Natural killer cell (primary cell): ENCODE measurements around the gene FURIN. TPM values are rescaled to one million over a fixed set of nuclear protein-coding genes. Genes with fewer than 3 reads are reported as not detected.
"Not testable (repeated sequence)": the region's sequence is repeated elsewhere in the genome, so short reads cannot be mapped to it uniquely, and the experiment has no call there.

Experiments
- ATAC-seq, 3 donors: fragments of 150-1000 bp in 2 of 3; fragments of 200-7000 bp in 1 of 3; cut with Tn5 transposase; 1 replicate in 1 of 3; 2 replicates in 2 of 3; pipeline ENCODE4 v1.10.0; 2021; ENCODE audit warnings: mild to moderate bottlenecking in 2 of 3, moderate library complexity in 2 of 3
- DNase-seq, 2 donors: peaks; one replicate each; pipeline versions ENCODE4 v3.0.0 to v3.0.0-alpha.2; 2013 to 2021; ENCODE audit warnings: mixed read lengths in 1 of 2
- H3K27ac ChIP-seq: one replicate; pipeline ENCODE4 v1.5.1; 2013; ENCODE audit warnings: mild to moderate bottlenecking, low read length
- H3K27me3 ChIP-seq: one replicate; pipeline ENCODE4 v1.6.1; 2013; ENCODE audit warnings: low read length; ENCODE audit not compliant: control insufficient read depth, insufficient read depth
- H3K36me3 ChIP-seq: one replicate; pipeline ENCODE4 v1.6.1; 2013; ENCODE audit warnings: low read length; ENCODE audit not compliant: control insufficient read depth, insufficient read depth
- H3K4me1 ChIP-seq: one replicate; pipeline ENCODE4 v1.6.1; 2013; ENCODE audit warnings: low read length; ENCODE audit not compliant: control insufficient read depth, insufficient read depth
- H3K4me3 ChIP-seq: one replicate; pipeline ENCODE4 v1.5.1; 2013; ENCODE audit warnings: low read length
- H3K9me3 ChIP-seq: one replicate; pipeline ENCODE4 v1.6.1; 2013; ENCODE audit warnings: low read length; ENCODE audit not compliant: control insufficient read depth, insufficient read depth
- H3K27ac Mint-ChIP-seq, 2 donors: one replicate each; pipeline ENCODE4 v1.8.0; 2022; ENCODE audit warnings: mild to moderate bottlenecking in 2 of 2, mixed read lengths in 2 of 2, moderate library complexity in 1 of 2
- H3K27me3 Mint-ChIP-seq, 2 donors: one replicate each; pipeline ENCODE4 v1.8.0; 2022; ENCODE audit warnings: low read depth in 2 of 2, mixed read lengths in 2 of 2
- H3K36me3 Mint-ChIP-seq: one replicate; pipeline ENCODE4 v1.8.0; 2022; ENCODE audit warnings: mixed read lengths
- H3K4me1 Mint-ChIP-seq, 2 donors: one replicate each; pipeline ENCODE4 v1.8.0; 2022; ENCODE audit warnings: mixed read lengths in 2 of 2
- H3K4me3 Mint-ChIP-seq: one replicate; pipeline ENCODE4 v1.8.0; 2022; ENCODE audit warnings: mild to moderate bottlenecking, moderate library complexity, mixed read lengths
- H3K9me3 Mint-ChIP-seq, 2 donors: one replicate each; pipeline ENCODE4 v1.8.0; 2022; ENCODE audit warnings: mixed read lengths in 2 of 2
- WGBS: methylation state at CpG from one replicate; pipeline ENCODE4 v1.1.7; 2013; ENCODE audit warnings: missing lambda C conversion rate; ENCODE audit not compliant: insufficient coverage; 5-methylcytosine and 5-hydroxymethylcytosine counted together
- intact Hi-C: fragments of 100-400 bp; cut with micrococcal nuclease; formaldehyde crosslinking; loops from one replicate; pipeline ENCODE4 v1.14.2; 2022
- total RNA-seq, 4 donors: library from RNA; stranded (reverse); fragments of 120-200 nt in 1 of 4; gene quantifications; one replicate each; pipeline versions ENCODE4 v1.2.3 to v1.2.4, GENCODE V29; 2013 to 2022
- TF ChIP-seq, protein P1 (sequence below): fragments of 200-600 bp; IDR thresholded peaks from one replicate; pipeline ENCODE4 v1.8.0; 2022; ENCODE audit warnings: antibody characterized with exemption

Gene FURIN
- total RNA-seq, 3 donors from 2014 or later (not counting 1 experiment from before 2014, with no cell fraction given) = 110 to 178 (median 172) TPM

DNA sequence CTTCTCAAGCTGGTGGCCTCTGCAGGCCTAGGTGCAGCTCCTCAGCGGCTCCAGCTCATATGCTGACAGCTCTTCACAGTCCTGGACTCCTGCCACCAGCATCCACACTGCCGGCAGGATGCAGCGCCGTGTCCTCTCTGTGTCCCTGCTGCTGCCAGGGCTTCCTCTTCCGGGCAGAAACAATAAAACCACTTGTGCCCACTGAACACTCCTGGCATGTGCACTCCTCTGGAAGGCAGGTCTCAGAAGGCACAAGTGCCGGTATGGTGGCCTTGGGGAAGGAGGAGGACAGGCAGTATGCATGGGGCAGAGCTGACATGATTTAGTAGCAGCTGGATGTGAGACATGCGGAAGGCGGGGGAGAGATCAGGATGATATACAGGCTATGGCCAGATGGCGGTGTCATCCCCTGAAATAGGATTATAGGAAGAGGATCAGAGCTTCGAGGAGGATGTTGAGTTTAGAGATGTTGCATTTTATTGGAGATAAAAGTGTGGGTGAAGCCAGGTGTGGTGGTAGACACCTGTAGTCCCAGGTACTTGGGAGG is 27.3 kb downstream of the FURIN start:
- no peaks in the 10 kb centered on the region for H3K27me3 Mint-ChIP-seq
- TF ChIP-seq, protein P1, sequence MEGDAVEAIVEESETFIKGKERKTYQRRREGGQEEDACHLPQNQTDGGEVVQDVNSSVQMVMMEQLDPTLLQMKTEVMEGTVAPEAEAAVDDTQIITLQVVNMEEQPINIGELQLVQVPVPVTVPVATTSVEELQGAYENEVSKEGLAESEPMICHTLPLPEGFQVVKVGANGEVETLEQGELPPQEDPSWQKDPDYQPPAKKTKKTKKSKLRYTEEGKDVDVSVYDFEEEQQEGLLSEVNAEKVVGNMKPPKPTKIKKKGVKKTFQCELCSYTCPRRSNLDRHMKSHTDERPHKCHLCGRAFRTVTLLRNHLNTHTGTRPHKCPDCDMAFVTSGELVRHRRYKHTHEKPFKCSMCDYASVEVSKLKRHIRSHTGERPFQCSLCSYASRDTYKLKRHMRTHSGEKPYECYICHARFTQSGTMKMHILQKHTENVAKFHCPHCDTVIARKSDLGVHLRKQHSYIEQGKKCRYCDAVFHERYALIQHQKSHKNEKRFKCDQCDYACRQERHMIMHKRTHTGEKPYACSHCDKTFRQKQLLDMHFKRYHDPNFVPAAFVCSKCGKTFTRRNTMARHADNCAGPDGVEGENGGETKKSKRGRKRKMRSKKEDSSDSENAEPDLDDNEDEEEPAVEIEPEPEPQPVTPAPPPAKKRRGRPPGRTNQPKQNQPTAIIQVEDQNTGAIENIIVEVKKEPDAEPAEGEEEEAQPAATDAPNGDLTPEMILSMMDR = no peak
- H3K27ac Mint-ChIP-seq = peak overlapping the region in 1 of 2 donors; percentile 64
- Histone ChIP-seq H3K4me1 (no peaks in the 10 kb centered on the region), H3K27me3 (no peaks in the 10 kb centered on the region), H3K4me3 (no peak overlapping the region), H3K36me3 (peaks cover 46% of the 10 kb centered on the region), H3K27ac (no peak overlapping the region), H3K9me3 (no peaks in the 10 kb centered on the region)
- no peak overlapping the region for H3K4me3 Mint-ChIP-seq
- no peak for DNase-seq
- no peaks in the 10 kb centered on the region for H3K36me3 Mint-ChIP-seq
- no peak for ATAC-seq
- H3K9me3 Mint-ChIP-seq = no peaks in the 10 kb centered on the region
- WGBS = 90% methylated on average over 10 of the region's 10 CpGs
- H3K4me1 Mint-ChIP-seq = no peaks in the 10 kb centered on the region
- intact Hi-C loops = no loop called here

- H3K27ac Mint-ChIP-seq, H3K4me3 Mint-ChIP-seq: not testable (repeated sequence)
These were observed 28.8 kb downstream of the FURIN start for GRCh38 chr15:90897131-90897655.

GRCh38 chr15:90901175-90902039 is 33.0 kb downstream of the FURIN start:
- Mint-ChIP-seq H3K4me1 (peaks cover 22 to 28% of the 10 kb centered on the region in 2 donors), H3K36me3 (no peaks in the 10 kb centered on the region), H3K9me3 (no peaks in the 10 kb centered on the region), H3K27ac (peak overlapping the region; percentile 87 to 88), H3K27me3 (no peaks in the 10 kb centered on the region), H3K4me3 (peak overlapping the region; percentile 93)
- no peak for DNase-seq
- TF ChIP-seq, protein P1 = no peak
- intact Hi-C loops = loop anchor here (1.0 kb wide), 1 partner anchor 31 kb away; the partner anchor contains the start of gene HDDC3
- H3K27ac ChIP-seq = peak overlapping the region; percentile 74
- H3K9me3 ChIP-seq = no peaks in the 10 kb centered on the region
- peaks cover 14% of the 10 kb centered on the region for H3K36me3 ChIP-seq
- peak overlapping the region; percentile 75 for H3K4me3 ChIP-seq
- H3K4me1 ChIP-seq = peaks cover 17% of the 10 kb centered on the region
- ATAC-seq = no peak
- H3K27me3 ChIP-seq = no peaks in the 10 kb centered on the region
- WGBS = 56% methylated on average over 14 of the region's 14 CpGs

More at GRCh38 chr15:90897131-90897655, 28.8 kb downstream of the FURIN start:
- DNase-seq, H3K27ac ChIP-seq, H3K9me3 Mint-ChIP-seq, intact Hi-C loops, H3K27me3 Mint-ChIP-seq, H3K4me3 ChIP-seq, ATAC-seq, H3K36me3 Mint-ChIP-seq, H3K27me3 ChIP-seq, H3K4me1 ChIP-seq, H3K9me3 ChIP-seq: not testable (repeated sequence)
- H3K36me3 ChIP-seq = peaks cover 31% of the 10 kb centered on the region
- WGBS = 81% methylated on average over 13 of the region's 14 CpGs
- peaks cover 11 to 12% of the 10 kb centered on the region in 2 donors for H3K4me1 Mint-ChIP-seq
